GM23338 (cell line): ENCODE results near the gene KCNAB2. TPM values are rescaled to one million over a fixed set of nuclear protein-coding genes. Genes with fewer than 3 reads are reported as not detected.
"Not testable (repeated sequence)": the region's sequence is repeated elsewhere in the genome, so short reads cannot be mapped to it uniquely, and the experiment has no call there.

ENCODE experiments used
- ATAC-seq: fragments of 200-7000 bp; cut with Tn5 transposase; 3 replicates; pipeline ENCODE4 v1.9.1; 2020
- DNase-seq: peaks from one replicate; pipeline ENCODE4 v3.0.0-alpha.2; 2015; ENCODE audit warnings: low spot score
- H2AFZ ChIP-seq: fragments of 200-600 bp; sonication (generic); 2 replicates; pipeline ENCODE4 v1.8.0; 2016; ENCODE audit warnings: antibody characterized with exemption, mild to moderate bottlenecking, moderate library complexity
- H3F3A ChIP-seq: fragments of 200-600 bp; sonication (generic); replicated peaks from 2 replicates; pipeline ENCODE4 v1.8.0; 2017; ENCODE audit warnings: antibody characterized with exemption, mixed run types, low read depth
- H3K27ac ChIP-seq: fragments of 200-600 bp; sonication (generic); 2 replicates; pipeline ENCODE4 v1.6.1; 2016; ENCODE audit warnings: low read depth
- H3K27me3 ChIP-seq: fragments of 200-600 bp; sonication (generic); 2 replicates; pipeline ENCODE4 v1.8.0; 2016; ENCODE audit warnings: mild to moderate bottlenecking, mixed run types, moderate library complexity; ENCODE audit not compliant: insufficient read depth
- H3K36me3 ChIP-seq: fragments of 200-600 bp; sonication (generic); 2 replicates; pipeline ENCODE4 v1.8.0; 2016; ENCODE audit warnings: mild to moderate bottlenecking; ENCODE audit not compliant: insufficient read depth
- H3K4me1 ChIP-seq: fragments of 200-600 bp; sonication (generic); 2 replicates; pipeline ENCODE4 v1.8.0; 2016; ENCODE audit warnings: mild to moderate bottlenecking, moderate library complexity; ENCODE audit not compliant: insufficient read depth
- H3K4me2 ChIP-seq: fragments of 200-600 bp; sonication (generic); 2 replicates; pipeline ENCODE4 v1.7.1; 2017; ENCODE audit warnings: mixed run types
- H3K4me3 ChIP-seq: fragments of 200-600 bp; sonication (generic); 2 replicates; pipeline ENCODE4 v1.6.1; 2016; ENCODE audit warnings: mixed run types
- H3K79me2 ChIP-seq: fragments of 200-600 bp; sonication (generic); replicated peaks from 2 replicates; pipeline ENCODE4 v1.8.0; 2017; ENCODE audit warnings: mild to moderate bottlenecking; ENCODE audit not compliant: insufficient read depth
- H3K9me2 ChIP-seq: fragments of 200-600 bp; sonication (generic); 2 replicates; pipeline ENCODE4 v1.8.0; 2017; ENCODE audit not compliant: insufficient read depth
- H4K20me1 ChIP-seq: fragments of 200-600 bp; sonication (generic); replicated peaks from 2 replicates; pipeline ENCODE4 v1.8.0; 2017; ENCODE audit warnings: mild to moderate bottlenecking; ENCODE audit not compliant: insufficient read depth
- H3K27ac Mint-ChIP-seq: 2 replicates; pipeline ENCODE4 v1.8.0; 2020; ENCODE audit warnings: inconsistent platforms, mild to moderate bottlenecking, moderate library complexity, mixed read lengths
- H3K27me3 Mint-ChIP-seq: 3 replicates; pipeline ENCODE4 v1.8.0; 2022; ENCODE audit warnings: low read depth, mild to moderate bottlenecking, moderate library complexity, mixed read lengths, inconsistent platforms; ENCODE audit not compliant: insufficient read depth, poor library complexity
- H3K36me3 Mint-ChIP-seq: 3 replicates; pipeline ENCODE4 v1.8.0; 2021; ENCODE audit warnings: low read depth, mild to moderate bottlenecking, inconsistent platforms, moderate library complexity, mixed read lengths
- H3K4me1 Mint-ChIP-seq: 3 replicates; pipeline ENCODE4 v1.8.0; 2020; ENCODE audit warnings: mild to moderate bottlenecking, inconsistent platforms, mixed read lengths
- H3K4me3 Mint-ChIP-seq: 3 replicates; pipeline ENCODE4 v1.8.0; 2021; ENCODE audit warnings: moderate library complexity, mild to moderate bottlenecking, inconsistent platforms, mixed read lengths
- H3K9me3 Mint-ChIP-seq: 3 replicates; pipeline ENCODE4 v1.8.0; 2020; ENCODE audit warnings: moderate library complexity, mild to moderate bottlenecking, inconsistent platforms, mixed read lengths
- CREB1 ChIP-seq: fragments of 250-450 bp; sonication (Bioruptor Pico); IDR thresholded peaks from 2 replicates; pipeline ENCODE4 v1.5.0; 2020; ENCODE audit warnings: low read depth, mild to moderate bottlenecking, moderate library complexity
- EZH2phosphoT487 ChIP-seq: fragments of 200-600 bp; sonication (generic); IDR thresholded peaks from one replicate; pipeline ENCODE4 v1.8.1; 2018; ENCODE audit warnings: antibody characterized with exemption; ENCODE audit not compliant: unreplicated experiment
- JUNB ChIP-seq: IDR thresholded peaks from one replicate; pipeline ENCODE4 v1.6.1; 2016; ENCODE audit warnings: antibody characterized with exemption; ENCODE audit not compliant: unreplicated experiment
- NANOG ChIP-seq: IDR thresholded peaks from 2 replicates; pipeline ENCODE4 v1.6.1; 2016; ENCODE audit warnings: antibody characterized with exemption, borderline replicate concordance
- POLR2AphosphoS5 ChIP-seq: IDR thresholded peaks from 2 replicates; pipeline ENCODE4 v1.6.1; 2016; ENCODE audit warnings: antibody characterized with exemption, low read depth
- STAT1 ChIP-seq: IDR thresholded peaks from one replicate; pipeline ENCODE4 v1.6.1; 2016; ENCODE audit warnings: antibody characterized with exemption; ENCODE audit not compliant: unreplicated experiment
- ZNF114 ChIP-seq: fragments of 250-450 bp; sonication (Bioruptor Pico); IDR thresholded peaks from 2 replicates; pipeline ENCODE4 v1.5.0; 2020; ENCODE audit warnings: mild to moderate bottlenecking, moderate library complexity
- ZNF331 ChIP-seq: fragments of 250-450 bp; sonication (Bioruptor Pico); IDR thresholded peaks from 2 replicates; pipeline ENCODE4 v1.5.0; 2020; ENCODE audit warnings: low read depth, mild to moderate bottlenecking, moderate library complexity
- polyA plus RNA-seq: library from polyadenylated mRNA; unstranded; fragments of >200 nt; fragmentation: Nextera tagmentation; extraction: Ambion mirVana; gene quantifications from 2 replicates; pipeline ENCODE4 v1.2.1, GENCODE V29; 2016
- total RNA-seq: library from RNA; depleted of rRNA; stranded (reverse); fragments of >200 nt; shearing (Covaris generic); gene quantifications from 2 replicates; pipeline ENCODE4 v1.2.3, GENCODE V29; 2014
- TF ChIP-seq, protein P1 (sequence below), 2 experiments: fragments of 200-600 bp in 1 of 2; sonication (generic) in 1 of 2; conservative IDR thresholded peaks; 2 replicates each; pipeline versions ENCODE4 v1.5.1 to v1.6.1; 2016 to 2017; ENCODE audit warnings: antibody characterized with exemption in 2 of 2, low read depth in 2 of 2, mild to moderate bottlenecking in 2 of 2, moderate library complexity in 1 of 2
- TF ChIP-seq, protein P2 (sequence below): fragments of 250-450 bp; sonication (Bioruptor Pico); IDR thresholded peaks from 2 replicates; pipeline ENCODE4 v1.5.0; 2020; ENCODE audit warnings: mild to moderate bottlenecking, moderate library complexity
- TF ChIP-seq, protein P3 (sequence below): IDR thresholded peaks from one replicate; pipeline ENCODE4 v1.6.1; 2018; ENCODE audit warnings: antibody characterized with exemption; ENCODE audit not compliant: unreplicated experiment
- TF ChIP-seq, protein P4 (sequence below): IDR thresholded peaks from 2 replicates; pipeline ENCODE4 v1.6.1; 2016; ENCODE audit warnings: antibody characterized with exemption

KCNAB2 gene
- total and polyA plus RNA-seq, 2 experiments from 2014 or later: 3.0 to 3.7 TPM

DNA sequence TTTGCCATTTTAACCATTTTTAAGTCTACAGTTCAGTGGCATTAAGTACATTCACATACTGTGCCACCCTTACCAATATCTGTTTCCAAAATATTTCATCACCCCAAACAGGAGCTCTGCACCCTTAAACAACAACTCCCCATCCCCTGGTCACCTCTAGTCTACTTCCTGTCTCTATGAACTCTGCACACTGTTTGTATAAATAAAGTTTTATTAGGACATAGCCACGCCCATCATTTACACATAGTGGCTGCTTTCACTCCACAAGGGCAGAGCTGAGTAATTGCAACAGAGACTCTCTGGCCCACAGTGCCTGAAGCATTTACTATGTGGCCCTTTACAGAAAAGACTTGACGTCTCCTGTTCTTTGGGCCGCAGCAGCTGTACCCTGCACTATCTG lies 30.1 kb downstream of the KCNAB2 start:
- Mint-ChIP-seq H3K36me3 (no peaks in the 10 kb centered on the region), H3K27ac (no peak overlapping the region), H3K9me3 (no peaks in the 10 kb centered on the region), H3K4me3 (no peak overlapping the region), H3K4me1 (peaks cover 16% of the 10 kb centered on the region), H3K27me3 (peaks cover 8% of the 10 kb centered on the region)
- Histone ChIP-seq H3K27ac (no peak overlapping the region), H3K27me3 (no peaks in the 10 kb centered on the region), H4K20me1 (no peaks in the 10 kb centered on the region), H3K4me3 (no peak overlapping the region), H3K4me1 (no peaks in the 10 kb centered on the region), H3K9me2 (no peaks in the 10 kb centered on the region), H3F3A (no peaks in the 10 kb centered on the region), H3K4me2 (no peak overlapping the region), H3K36me3 (no peaks in the 10 kb centered on the region), H2AFZ (no peak overlapping the region), H3K79me2 (no peaks in the 10 kb centered on the region)
- no peak for TF ChIP-seq EZH2phosphoT487
- no peak for TF ChIP-seq POLR2AphosphoS5
- TF ChIP-seq CREB1 (CRISPR knock-in tag): no peak
- no peak for TF ChIP-seq NANOG
- TF ChIP-seq, protein P1, sequence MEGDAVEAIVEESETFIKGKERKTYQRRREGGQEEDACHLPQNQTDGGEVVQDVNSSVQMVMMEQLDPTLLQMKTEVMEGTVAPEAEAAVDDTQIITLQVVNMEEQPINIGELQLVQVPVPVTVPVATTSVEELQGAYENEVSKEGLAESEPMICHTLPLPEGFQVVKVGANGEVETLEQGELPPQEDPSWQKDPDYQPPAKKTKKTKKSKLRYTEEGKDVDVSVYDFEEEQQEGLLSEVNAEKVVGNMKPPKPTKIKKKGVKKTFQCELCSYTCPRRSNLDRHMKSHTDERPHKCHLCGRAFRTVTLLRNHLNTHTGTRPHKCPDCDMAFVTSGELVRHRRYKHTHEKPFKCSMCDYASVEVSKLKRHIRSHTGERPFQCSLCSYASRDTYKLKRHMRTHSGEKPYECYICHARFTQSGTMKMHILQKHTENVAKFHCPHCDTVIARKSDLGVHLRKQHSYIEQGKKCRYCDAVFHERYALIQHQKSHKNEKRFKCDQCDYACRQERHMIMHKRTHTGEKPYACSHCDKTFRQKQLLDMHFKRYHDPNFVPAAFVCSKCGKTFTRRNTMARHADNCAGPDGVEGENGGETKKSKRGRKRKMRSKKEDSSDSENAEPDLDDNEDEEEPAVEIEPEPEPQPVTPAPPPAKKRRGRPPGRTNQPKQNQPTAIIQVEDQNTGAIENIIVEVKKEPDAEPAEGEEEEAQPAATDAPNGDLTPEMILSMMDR (conservative IDR thresholded peaks at IDR 0.05; ENCODE audit: low read depth in 2 of 2): no peak
- no peak for TF ChIP-seq JUNB
- no peak for TF ChIP-seq STAT1
- TF ChIP-seq ZNF114: no peak
- TF ChIP-seq, protein P2, sequence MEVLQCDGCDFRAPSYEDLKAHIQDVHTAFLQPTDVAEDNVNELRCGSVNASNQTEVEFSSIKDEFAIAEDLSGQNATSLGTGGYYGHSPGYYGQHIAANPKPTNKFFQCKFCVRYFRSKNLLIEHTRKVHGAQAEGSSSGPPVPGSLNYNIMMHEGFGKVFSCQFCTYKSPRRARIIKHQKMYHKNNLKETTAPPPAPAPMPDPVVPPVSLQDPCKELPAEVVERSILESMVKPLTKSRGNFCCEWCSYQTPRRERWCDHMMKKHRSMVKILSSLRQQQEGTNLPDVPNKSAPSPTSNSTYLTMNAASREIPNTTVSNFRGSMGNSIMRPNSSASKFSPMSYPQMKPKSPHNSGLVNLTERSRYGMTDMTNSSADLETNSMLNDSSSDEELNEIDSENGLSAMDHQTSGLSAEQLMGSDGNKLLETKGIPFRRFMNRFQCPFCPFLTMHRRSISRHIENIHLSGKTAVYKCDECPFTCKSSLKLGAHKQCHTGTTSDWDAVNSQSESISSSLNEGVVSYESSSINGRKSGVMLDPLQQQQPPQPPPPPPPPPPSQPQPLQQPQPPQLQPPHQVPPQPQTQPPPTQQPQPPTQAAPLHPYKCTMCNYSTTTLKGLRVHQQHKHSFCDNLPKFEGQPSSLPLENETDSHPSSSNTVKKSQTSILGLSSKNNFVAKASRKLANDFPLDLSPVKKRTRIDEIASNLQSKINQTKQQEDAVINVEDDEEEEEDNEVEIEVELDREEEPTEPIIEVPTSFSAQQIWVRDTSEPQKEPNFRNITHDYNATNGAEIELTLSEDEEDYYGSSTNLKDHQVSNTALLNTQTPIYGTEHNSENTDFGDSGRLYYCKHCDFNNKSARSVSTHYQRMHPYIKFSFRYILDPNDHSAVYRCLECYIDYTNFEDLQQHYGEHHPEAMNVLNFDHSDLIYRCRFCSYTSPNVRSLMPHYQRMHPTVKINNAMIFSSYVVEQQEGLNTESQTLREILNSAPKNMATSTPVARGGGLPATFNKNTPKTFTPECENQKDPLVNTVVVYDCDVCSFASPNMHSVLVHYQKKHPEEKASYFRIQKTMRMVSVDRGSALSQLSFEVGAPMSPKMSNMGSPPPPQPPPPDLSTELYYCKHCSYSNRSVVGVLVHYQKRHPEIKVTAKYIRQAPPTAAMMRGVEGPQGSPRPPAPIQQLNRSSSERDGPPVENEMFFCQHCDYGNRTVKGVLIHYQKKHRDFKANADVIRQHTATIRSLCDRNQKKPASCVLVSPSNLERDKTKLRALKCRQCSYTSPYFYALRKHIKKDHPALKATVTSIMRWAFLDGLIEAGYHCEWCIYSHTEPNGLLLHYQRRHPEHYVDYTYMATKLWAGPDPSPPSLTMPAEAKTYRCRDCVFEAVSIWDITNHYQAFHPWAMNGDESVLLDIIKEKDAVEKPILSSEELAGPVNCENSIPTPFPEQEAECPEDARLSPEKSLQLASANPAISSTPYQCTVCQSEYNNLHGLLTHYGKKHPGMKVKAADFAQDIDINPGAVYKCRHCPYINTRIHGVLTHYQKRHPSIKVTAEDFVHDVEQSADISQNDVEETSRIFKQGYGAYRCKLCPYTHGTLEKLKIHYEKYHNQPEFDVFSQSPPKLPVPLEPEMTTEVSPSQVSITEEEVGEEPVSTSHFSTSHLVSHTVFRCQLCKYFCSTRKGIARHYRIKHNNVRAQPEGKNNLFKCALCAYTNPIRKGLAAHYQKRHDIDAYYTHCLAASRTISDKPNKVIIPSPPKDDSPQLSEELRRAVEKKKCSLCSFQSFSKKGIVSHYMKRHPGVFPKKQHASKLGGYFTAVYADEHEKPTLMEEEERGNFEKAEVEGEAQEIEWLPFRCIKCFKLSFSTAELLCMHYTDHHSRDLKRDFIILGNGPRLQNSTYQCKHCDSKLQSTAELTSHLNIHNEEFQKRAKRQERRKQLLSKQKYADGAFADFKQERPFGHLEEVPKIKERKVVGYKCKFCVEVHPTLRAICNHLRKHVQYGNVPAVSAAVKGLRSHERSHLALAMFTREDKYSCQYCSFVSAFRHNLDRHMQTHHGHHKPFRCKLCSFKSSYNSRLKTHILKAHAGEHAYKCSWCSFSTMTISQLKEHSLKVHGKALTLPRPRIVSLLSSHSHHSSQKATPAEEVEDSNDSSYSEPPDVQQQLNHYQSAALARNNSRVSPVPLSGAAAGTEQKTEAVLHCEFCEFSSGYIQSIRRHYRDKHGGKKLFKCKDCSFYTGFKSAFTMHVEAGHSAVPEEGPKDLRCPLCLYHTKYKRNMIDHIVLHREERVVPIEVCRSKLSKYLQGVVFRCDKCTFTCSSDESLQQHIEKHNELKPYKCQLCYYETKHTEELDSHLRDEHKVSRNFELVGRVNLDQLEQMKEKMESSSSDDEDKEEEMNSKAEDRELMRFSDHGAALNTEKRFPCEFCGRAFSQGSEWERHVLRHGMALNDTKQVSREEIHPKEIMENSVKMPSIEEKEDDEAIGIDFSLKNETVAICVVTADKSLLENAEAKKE (CRISPR knock-in tag): no peak
- TF ChIP-seq, protein P3, sequence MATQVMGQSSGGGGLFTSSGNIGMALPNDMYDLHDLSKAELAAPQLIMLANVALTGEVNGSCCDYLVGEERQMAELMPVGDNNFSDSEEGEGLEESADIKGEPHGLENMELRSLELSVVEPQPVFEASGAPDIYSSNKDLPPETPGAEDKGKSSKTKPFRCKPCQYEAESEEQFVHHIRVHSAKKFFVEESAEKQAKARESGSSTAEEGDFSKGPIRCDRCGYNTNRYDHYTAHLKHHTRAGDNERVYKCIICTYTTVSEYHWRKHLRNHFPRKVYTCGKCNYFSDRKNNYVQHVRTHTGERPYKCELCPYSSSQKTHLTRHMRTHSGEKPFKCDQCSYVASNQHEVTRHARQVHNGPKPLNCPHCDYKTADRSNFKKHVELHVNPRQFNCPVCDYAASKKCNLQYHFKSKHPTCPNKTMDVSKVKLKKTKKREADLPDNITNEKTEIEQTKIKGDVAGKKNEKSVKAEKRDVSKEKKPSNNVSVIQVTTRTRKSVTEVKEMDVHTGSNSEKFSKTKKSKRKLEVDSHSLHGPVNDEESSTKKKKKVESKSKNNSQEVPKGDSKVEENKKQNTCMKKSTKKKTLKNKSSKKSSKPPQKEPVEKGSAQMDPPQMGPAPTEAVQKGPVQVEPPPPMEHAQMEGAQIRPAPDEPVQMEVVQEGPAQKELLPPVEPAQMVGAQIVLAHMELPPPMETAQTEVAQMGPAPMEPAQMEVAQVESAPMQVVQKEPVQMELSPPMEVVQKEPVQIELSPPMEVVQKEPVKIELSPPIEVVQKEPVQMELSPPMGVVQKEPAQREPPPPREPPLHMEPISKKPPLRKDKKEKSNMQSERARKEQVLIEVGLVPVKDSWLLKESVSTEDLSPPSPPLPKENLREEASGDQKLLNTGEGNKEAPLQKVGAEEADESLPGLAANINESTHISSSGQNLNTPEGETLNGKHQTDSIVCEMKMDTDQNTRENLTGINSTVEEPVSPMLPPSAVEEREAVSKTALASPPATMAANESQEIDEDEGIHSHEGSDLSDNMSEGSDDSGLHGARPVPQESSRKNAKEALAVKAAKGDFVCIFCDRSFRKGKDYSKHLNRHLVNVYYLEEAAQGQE: no peak
- TF ChIP-seq ZNF331 (CRISPR knock-in tag): no peak
- TF ChIP-seq, protein P4, sequence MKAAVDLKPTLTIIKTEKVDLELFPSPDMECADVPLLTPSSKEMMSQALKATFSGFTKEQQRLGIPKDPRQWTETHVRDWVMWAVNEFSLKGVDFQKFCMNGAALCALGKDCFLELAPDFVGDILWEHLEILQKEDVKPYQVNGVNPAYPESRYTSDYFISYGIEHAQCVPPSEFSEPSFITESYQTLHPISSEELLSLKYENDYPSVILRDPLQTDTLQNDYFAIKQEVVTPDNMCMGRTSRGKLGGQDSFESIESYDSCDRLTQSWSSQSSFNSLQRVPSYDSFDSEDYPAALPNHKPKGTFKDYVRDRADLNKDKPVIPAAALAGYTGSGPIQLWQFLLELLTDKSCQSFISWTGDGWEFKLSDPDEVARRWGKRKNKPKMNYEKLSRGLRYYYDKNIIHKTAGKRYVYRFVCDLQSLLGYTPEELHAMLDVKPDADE: no peak
- no peak for DNase-seq
- no peak for ATAC-seq

DNA sequence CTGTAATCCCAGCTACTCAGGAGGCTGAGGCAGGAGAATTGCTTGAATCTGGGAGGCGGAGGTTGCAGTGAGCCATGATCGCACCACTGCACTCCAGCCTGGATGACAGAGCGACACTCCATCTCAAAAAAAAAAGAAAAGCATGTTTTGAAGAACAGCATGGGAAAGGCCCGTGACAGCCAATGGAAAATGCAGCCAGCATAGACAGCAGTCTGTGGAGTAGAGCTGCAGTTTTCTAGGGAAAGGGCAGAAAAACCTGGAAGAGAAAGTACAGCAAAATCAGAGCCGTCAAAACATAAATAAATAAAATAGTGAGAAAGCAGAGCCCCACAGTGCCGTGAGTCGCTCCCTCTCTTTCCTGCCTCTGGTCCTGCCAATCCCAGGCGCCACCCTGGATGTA lies 31.4 kb downstream of the KCNAB2 start:
- not testable (repeated sequence) for ATAC-seq, H3K4me2 ChIP-seq, H3K4me3 ChIP-seq, H3K9me3 Mint-ChIP-seq, H3K4me1 ChIP-seq, H3K27ac ChIP-seq, H3K36me3 Mint-ChIP-seq, H2AFZ ChIP-seq, DNase-seq, H3K27ac Mint-ChIP-seq, H3K27me3 ChIP-seq, H3F3A ChIP-seq, H3K4me3 Mint-ChIP-seq, H3K27me3 Mint-ChIP-seq, H3K9me2 ChIP-seq, H3K36me3 ChIP-seq, H4K20me1 ChIP-seq, H3K79me2 ChIP-seq
- H3K4me1 Mint-ChIP-seq: peaks cover 16% of the 10 kb centered on the region
